ENCODE measurements around the gene RAPH1.

DNA sequence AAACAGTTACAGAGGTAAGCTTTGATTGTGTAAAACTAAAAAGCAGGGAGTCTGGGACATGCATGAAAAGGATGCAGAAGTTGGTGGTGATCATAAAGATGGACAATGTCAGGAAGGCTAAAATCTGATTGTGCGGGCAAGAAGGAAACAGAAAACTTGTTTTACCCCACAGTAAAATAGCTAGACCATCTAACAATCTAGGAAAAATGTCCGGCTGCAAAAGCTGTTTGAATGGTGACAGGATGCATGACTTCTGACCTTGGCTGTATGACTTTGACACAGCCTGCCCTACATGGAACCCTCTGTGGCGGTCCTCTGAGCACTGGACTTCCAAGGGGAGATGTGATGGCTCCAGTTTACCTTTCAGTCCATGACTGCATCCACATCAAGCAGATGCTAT lies 93.6 kb downstream of the RAPH1 start:
- TF ChIP-seq RAD21 (conservative IDR thresholded peaks at IDR 0.05) (no peak), EZH2 (IDR thresholded peaks at IDR 0.05; ENCODE audit: borderline replicate concordance, insufficient read depth, low read length, poor library complexity, severe bottlenecking) (no peak), EP300 (conservative IDR thresholded peaks at IDR 0.05; ENCODE audit: poor library complexity, severe bottlenecking) (no peak), SMC3 (conservative IDR thresholded peaks at IDR 0.05; ENCODE audit: poor library complexity) (no peak), POLR2AphosphoS5 (IDR thresholded peaks at IDR 0.05) (no peak)
- TF ChIP-seq, protein P1, sequence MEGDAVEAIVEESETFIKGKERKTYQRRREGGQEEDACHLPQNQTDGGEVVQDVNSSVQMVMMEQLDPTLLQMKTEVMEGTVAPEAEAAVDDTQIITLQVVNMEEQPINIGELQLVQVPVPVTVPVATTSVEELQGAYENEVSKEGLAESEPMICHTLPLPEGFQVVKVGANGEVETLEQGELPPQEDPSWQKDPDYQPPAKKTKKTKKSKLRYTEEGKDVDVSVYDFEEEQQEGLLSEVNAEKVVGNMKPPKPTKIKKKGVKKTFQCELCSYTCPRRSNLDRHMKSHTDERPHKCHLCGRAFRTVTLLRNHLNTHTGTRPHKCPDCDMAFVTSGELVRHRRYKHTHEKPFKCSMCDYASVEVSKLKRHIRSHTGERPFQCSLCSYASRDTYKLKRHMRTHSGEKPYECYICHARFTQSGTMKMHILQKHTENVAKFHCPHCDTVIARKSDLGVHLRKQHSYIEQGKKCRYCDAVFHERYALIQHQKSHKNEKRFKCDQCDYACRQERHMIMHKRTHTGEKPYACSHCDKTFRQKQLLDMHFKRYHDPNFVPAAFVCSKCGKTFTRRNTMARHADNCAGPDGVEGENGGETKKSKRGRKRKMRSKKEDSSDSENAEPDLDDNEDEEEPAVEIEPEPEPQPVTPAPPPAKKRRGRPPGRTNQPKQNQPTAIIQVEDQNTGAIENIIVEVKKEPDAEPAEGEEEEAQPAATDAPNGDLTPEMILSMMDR (IDR thresholded peaks at IDR 0.05; ENCODE audit: poor library complexity, severe bottlenecking), result no peak
